Panc1 (cell line): ENCODE results near the gene FNIP2.

ENCODE experiments used
- CTCF ChIP-seq: fragments of 450-650 bp; IDR thresholded peaks from 2 replicates; pipeline ENCODE4 v1.5.1; 2017; ENCODE audit warnings: mild to moderate bottlenecking
- POLR2AphosphoS5 ChIP-seq: IDR thresholded peaks from 2 replicates; pipeline ENCODE4 v1.6.1; 2012; ENCODE audit warnings: mild to moderate bottlenecking, low read depth, low read length, moderate library complexity
- REST ChIP-seq, 2 experiments: IDR thresholded peaks; 2 replicates each; pipeline ENCODE4 v1.6.1; 2011 to 2012; ENCODE audit warnings: low read depth in 2 of 2, control low read depth in 1 of 2, low read length in 1 of 2, mild to moderate bottlenecking in 1 of 2, moderate library complexity in 1 of 2; ENCODE audit not compliant: insufficient read depth in 1 of 2
- SIN3A ChIP-seq: IDR thresholded peaks from 2 replicates; pipeline ENCODE4 v1.6.1; 2012; ENCODE audit warnings: low read depth, mild to moderate bottlenecking, low read length, moderate library complexity, borderline replicate concordance; ENCODE audit not compliant: insufficient read depth
- TCF7L2 ChIP-seq: IDR thresholded peaks from 2 replicates; pipeline ENCODE4 v1.6.1; 2011; ENCODE audit warnings: mild to moderate bottlenecking, low read depth, low read length, inconsistent platforms

GRCh38 chr4:158814636-158815330 is 46.0 kb downstream of the FNIP2 start:
- no peak for TF ChIP-seq CTCF
- no peak for TF ChIP-seq POLR2AphosphoS5
- no peak for TF ChIP-seq REST (IDR thresholded peaks at IDR 0.05; ENCODE audit: insufficient read depth in 1 of 2, low read depth in 2 of 2, low read length in 1 of 2)
- no peak for TF ChIP-seq SIN3A
- no peak for TF ChIP-seq TCF7L2
